ENCODE results near the gene SSR1.

DNA sequence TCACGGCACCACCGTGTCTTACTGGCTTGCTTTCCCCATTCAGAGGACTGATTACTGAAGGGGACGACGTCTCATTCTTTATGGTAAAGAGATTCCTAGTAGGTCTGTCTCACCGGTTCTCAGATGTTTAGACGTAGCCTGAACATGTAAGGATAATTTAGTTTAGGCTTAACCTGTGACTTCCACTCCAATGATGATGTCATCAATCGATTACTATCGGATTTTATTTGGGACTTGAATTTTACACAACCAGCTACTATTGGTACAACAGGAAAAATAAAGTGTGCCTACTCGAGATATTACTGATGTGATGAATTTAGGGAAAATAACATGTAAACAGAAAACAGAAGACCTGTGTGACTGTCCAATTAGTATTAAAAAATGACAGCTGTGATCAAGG, 4.5 kb upstream of the SSR1 start:
- TF ChIP-seq CTCF (IDR thresholded peaks at IDR 0.05) (no peak), POLR2A (IDR thresholded peaks at IDR 0.05) (no peak)

Measured in Peyer's patch (tissue), 4 donors.